ENCODE results near the gene MSX1.

- no peak for TF ChIP-seq CTCF (IDR thresholded peaks at IDR 0.05)
- no peak for TF ChIP-seq POLR2A (IDR thresholded peaks at IDR 0.05)
- TF ChIP-seq EP300 (IDR thresholded peaks at IDR 0.05): no peak
Measured at GRCh38 chr4:4860600-4861389, 1.3 kb downstream of the MSX1 start.

Measured in ovary (tissue), 3 donors.